Thymus (tissue), 11 donors: ENCODE results near the gene GPN2. TPM values are rescaled to one million over a fixed set of nuclear protein-coding genes. Genes with fewer than 3 reads are reported as not detected.

Experiments
- DNase-seq, 9 donors: peaks; one replicate each; pipeline ENCODE4 v3.0.0-alpha.2; 2013; ENCODE audit warnings: low spot score in 9 of 9, low read depth in 6 of 9, missing footprints in 1 of 9
- H3K27ac ChIP-seq, 2 donors: one replicate each; pipeline ENCODE4 v1.5.1; 2013; ENCODE audit warnings: control low read depth in 1 of 2, low read depth in 1 of 2, low read length in 1 of 2, mild to moderate bottlenecking in 1 of 2, moderate library complexity in 1 of 2
- H3K27me3 ChIP-seq, 2 donors: one replicate each; pipeline ENCODE4 v1.5.1; 2013; ENCODE audit warnings: low read length in 1 of 2; ENCODE audit not compliant: control insufficient read depth in 2 of 2, insufficient read depth in 1 of 2
- H3K36me3 ChIP-seq, 2 donors: one replicate each; pipeline ENCODE4 v1.5.1; 2013; ENCODE audit warnings: low read length in 1 of 2, mild to moderate bottlenecking in 1 of 2, moderate library complexity in 1 of 2; ENCODE audit not compliant: control insufficient read depth in 2 of 2, insufficient read depth in 2 of 2
- H3K4me1 ChIP-seq, 2 donors: one replicate each; pipeline ENCODE4 v1.5.1; 2013; ENCODE audit warnings: low read length in 2 of 2; ENCODE audit not compliant: control insufficient read depth in 2 of 2, insufficient read depth in 2 of 2
- H3K4me3 ChIP-seq, 2 donors: one replicate each; pipeline ENCODE4 v1.5.1; 2013; ENCODE audit warnings: low read length in 2 of 2, control low read depth in 1 of 2, mild to moderate bottlenecking in 1 of 2
- H3K9me3 ChIP-seq, 2 donors: one replicate each; pipeline ENCODE4 v1.5.1; 2013; ENCODE audit warnings: low read length in 1 of 2, mild to moderate bottlenecking in 1 of 2; ENCODE audit not compliant: control insufficient read depth in 2 of 2, insufficient read depth in 1 of 2
- WGBS: extraction: QIAGEN DNeasy Blood & Tissue Kit; methylation state at CpG from one replicate; pipeline ENCODE4 v1.1.7; 2013; 5-methylcytosine and 5-hydroxymethylcytosine counted together
- polyA plus RNA-seq: library from polyadenylated mRNA; stranded (reverse); fragments of 200-250 nt; gene quantifications from one replicate; pipeline ENCODE4 v1.2.3, GENCODE V29; 2013
- total RNA-seq: library from RNA; stranded (reverse); fragments of 120-200 nt; gene quantifications from one replicate; pipeline ENCODE4 v1.2.4, GENCODE V29; 2013
- donor health status: healthy.

Gene GPN2
- total and polyA plus RNA-seq, 2 donors: 10.1 to 17.9 TPM

DNA sequence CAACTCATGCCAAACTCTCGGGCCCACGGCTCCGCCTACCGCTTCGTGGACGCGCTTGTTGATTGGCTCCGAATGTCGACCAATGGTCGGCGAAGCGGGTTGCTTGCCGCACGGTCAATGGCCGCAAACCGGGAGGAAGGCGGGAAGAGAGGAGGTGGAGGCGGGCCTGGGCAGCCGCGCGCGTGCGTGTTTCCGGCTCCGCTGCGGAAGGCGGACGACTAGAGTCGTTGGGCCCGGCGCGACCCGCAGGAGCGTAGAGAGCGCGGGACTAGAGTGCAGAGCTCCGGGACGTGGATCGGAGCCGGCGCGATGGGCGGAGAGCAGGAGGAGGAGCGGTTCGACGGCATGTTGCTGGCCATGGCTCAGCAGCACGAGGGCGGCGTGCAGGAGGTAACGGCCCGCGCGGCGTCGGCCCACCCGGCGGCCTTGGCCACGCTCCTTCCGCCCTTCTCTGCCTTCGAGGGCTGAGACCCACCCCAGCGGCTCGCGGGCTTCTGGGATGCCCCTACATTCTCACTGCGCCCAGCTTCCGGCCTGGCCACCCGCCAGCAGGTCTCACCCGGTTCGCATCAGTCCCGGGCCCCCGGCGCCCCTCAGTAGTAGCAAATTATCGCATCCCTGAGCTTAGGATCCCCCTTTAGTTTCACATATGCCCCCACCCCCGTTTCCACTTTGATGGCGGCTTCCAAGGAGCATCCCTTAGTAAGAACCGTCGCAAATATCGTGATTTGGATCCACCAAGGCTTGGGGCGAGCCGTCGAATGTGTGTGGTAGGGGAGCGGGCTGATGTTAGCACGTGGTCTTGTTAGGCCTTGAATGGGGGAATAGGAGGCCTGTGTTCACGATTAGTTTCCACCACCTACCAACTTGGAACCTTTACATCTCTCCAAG, 31.7 kb upstream of the GPN2 start, which contains the start of gene NUDC:
Gene NUDC (plus strand): TSS at position 204 of the 891 bp plus-strand sequence. CDS start 106 bp downstream, at position 310.
- H3K4me1 ChIP-seq: peaks cover 15 to 20% of the 10 kb centered on the region in 2 donors
- peak; percentile 86 to 97 (median 94) for DNase-seq
- WGBS: under 1% methylated on average over 83 of the region's 83 CpGs
- H3K27ac ChIP-seq: peak within 1 kb of the TSS; percentile 87 to 91
- peaks cover 23 to 25% of the 10 kb centered on the region in 2 donors for H3K36me3 ChIP-seq
- no peaks in the 10 kb centered on the region for H3K9me3 ChIP-seq
- peak within 1 kb of the TSS; percentile 78 to 87 for H3K4me3 ChIP-seq
- H3K27me3 ChIP-seq: no peaks in the 10 kb centered on the region

GRCh38 chr1:26921126-26921539, 31.1 kb upstream of the GPN2 start:
- Histone ChIP-seq H3K4me1 (peaks cover 15 to 20% of the 10 kb centered on the region in 2 donors), H3K4me3 (peak overlapping the region; percentile 78 to 87), H3K36me3 (peaks cover 17 to 19% of the 10 kb centered on the region in 2 donors), H3K27me3 (no peaks in the 10 kb centered on the region), H3K9me3 (no peaks in the 10 kb centered on the region), H3K27ac (peak overlapping the region; percentile 70 to 80)
- no peak for DNase-seq
- WGBS: 28% methylated on average over 7 of the region's 7 CpGs

DNA sequence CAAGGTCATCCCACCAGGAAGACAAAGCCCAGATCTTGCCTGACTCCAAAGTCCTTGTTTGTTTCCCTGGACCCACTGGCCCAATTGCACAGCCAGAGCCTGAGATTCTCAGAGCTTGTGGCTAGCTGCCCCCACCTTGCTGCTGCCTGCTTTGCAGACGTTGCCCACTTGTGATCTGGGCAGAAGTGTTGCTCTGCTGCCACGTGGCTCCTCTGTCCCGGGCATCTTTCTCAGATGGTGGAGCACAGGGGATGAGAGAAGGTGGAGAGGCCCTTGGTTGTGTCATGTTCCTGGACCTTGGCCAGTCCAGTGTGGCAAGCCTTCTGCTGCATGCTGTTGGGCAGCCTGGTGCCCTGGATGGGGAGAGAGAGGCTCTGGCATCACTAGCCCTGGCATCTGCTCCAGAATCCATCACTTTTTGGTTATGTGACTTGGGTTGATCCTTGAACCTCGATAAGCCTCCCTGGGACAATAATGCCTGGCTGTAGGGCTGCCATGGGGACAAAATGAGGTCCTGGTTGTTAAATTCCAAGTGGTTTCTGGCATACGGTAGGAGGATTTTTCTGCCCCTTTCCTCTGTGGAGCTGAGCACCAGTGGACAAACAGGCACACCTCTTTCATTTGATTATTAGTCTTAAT, 25.2 kb upstream of the GPN2 start:
- peaks cover 0 to 3% of the 10 kb centered on the region in 2 donors for H3K27me3 ChIP-seq
- no peaks in the 10 kb centered on the region for H3K4me1 ChIP-seq
- no peak overlapping the region for H3K4me3 ChIP-seq
- no peak for DNase-seq
- H3K27ac ChIP-seq: no peak overlapping the region
- no peaks in the 10 kb centered on the region for H3K36me3 ChIP-seq
- H3K9me3 ChIP-seq: no peaks in the 10 kb centered on the region
- 87% methylated on average over 5 of the region's 5 CpGs for WGBS

- Histone ChIP-seq H3K4me3 (no peak within 1 kb of the TSS), H3K4me1 (no peaks in the 10 kb centered on the region), H3K9me3 (no peaks in the 10 kb centered on the region), H3K27me3 (peaks cover 0 to 3% of the 10 kb centered on the region in 2 donors), H3K36me3 (no peaks in the 10 kb centered on the region), H3K27ac (no peak within 1 kb of the TSS)
- DNase-seq: no peak
- 93% methylated on average over 16 of the region's 16 CpGs for WGBS
Measured at GRCh38 chr1:26913754-26914619, 23.9 kb upstream of the GPN2 start, which contains the start of gene NR0B2. TSS of gene NR0B2 (minus strand) at chr1:26913975. CDS start at chr1:26913940, 35 bp downstream.

DNA sequence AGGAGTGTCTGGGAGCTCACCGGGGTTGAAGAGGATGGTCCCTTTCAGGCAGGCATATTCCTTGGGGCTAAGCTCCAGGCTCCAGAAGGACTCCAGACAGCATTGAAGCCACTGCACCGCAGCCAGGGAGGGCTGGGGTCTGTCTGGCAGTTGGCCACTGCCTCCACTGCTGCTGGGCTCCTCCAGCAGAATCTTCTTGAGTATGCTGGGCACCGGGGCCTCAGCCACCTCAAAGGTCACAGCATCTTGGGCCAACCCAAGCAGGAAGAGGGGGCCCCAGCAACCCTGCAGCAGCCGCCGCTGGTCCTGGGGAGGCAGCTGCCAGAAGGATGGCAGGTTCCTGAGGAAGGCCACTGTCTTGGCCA, 23.3 kb upstream of the GPN2 start:
- H3K27ac ChIP-seq: no peak overlapping the region
- H3K9me3 ChIP-seq: no peaks in the 10 kb centered on the region
- H3K27me3 ChIP-seq: peaks cover 0 to 3% of the 10 kb centered on the region in 2 donors
- WGBS: 82% methylated on average over 5 of the region's 5 CpGs
- H3K4me1 ChIP-seq: no peaks in the 10 kb centered on the region
- no peak for DNase-seq
- H3K4me3 ChIP-seq: no peak overlapping the region
- H3K36me3 ChIP-seq: no peaks in the 10 kb centered on the region

- Histone ChIP-seq H3K36me3 (no peaks in the 10 kb centered on the region), H3K9me3 (no peaks in the 10 kb centered on the region), H3K4me1 (no peaks in the 10 kb centered on the region), H3K27me3 (peaks cover 0 to 3% of the 10 kb centered on the region in 2 donors), H3K4me3 (no peak overlapping the region), H3K27ac (no peak overlapping the region)
- WGBS: 86% methylated on average over 2 of the region's 2 CpGs
- DNase-seq: no peak
Measured at GRCh38 chr1:26912147-26912490, 22.0 kb upstream of the GPN2 start.

- Histone ChIP-seq H3K9me3 (no peaks in the 10 kb centered on the region), H3K4me1 (no peaks in the 10 kb centered on the region), H3K36me3 (no peaks in the 10 kb centered on the region), H3K27me3 (peaks cover 0 to 3% of the 10 kb centered on the region in 2 donors), H3K27ac (no peak overlapping the region), H3K4me3 (no peak overlapping the region)
- WGBS: 94% methylated on average over 8 of the region's 8 CpGs
- DNase-seq: no peak
Measured at GRCh38 chr1:26911399-26912146, 21.5 kb upstream of the GPN2 start.

DNA sequence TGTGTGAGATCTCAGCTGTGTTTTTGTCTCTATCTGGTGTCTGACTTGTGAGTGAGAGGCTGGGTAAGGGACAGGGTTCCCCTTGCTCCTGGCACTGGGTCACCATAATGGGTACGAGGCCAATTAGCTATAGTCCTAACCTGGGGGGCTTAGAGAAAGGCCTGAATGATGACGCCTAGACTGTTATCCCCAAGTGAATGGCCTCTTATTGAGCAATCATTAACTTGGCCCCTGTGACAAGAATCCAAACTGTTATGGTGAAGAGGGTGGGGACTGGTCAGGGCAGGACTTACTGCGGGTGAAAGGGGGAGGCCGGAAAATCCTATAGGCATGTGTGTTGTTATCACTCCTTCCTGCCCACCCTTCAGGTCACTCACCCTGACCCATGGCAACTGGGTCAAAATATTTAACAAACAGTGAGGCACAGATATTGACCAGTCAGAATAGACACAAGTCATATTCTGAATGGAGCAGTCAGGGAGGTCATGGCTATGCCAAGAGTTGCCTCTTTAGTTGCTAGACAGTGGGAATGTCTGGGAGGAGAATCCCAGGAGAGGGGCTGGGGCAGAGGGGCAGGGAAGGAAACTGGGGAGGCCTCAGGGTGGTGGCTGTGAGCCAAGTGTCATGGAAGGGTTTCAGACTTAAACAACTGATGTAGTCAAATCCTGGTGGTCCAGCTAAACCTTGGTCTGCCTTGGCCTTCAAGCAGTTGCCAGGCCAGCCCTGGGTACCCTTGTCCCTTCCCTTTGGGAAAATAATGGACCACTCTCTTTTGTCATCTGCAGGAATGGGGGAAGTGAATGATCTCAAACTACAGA, 20.5 kb upstream of the GPN2 start:
- no peaks in the 10 kb centered on the region for H3K4me1 ChIP-seq
- DNase-seq: no peak
- H3K4me3 ChIP-seq: no peak overlapping the region
- peaks cover 0 to 3% of the 10 kb centered on the region in 2 donors for H3K27me3 ChIP-seq
- no peak overlapping the region for H3K27ac ChIP-seq
- H3K9me3 ChIP-seq: no peaks in the 10 kb centered on the region
- WGBS: 95% methylated on average over 4 of the region's 4 CpGs
- no peaks in the 10 kb centered on the region for H3K36me3 ChIP-seq
